HAP-1 (cell line): ENCODE data around the gene PTOV1.

Experiments
- DNase-seq, 2 experiments: peaks; one replicate each; pipeline ENCODE4 v3.0.0-alpha.2; 2016 to 2020; ENCODE audit warnings: low spot score in 2 of 2
- H3K27me3 ChIP-seq: fragments of 250-450 bp; sonication (Bioruptor Pico); 2 replicates; pipeline ENCODE4 v1.5.1; 2020; ENCODE audit warnings: low read depth, mild to moderate bottlenecking, moderate library complexity
- H3K36me3 ChIP-seq: fragments of 250-450 bp; sonication (Bioruptor Pico); replicated peaks from 2 replicates; pipeline ENCODE4 v1.5.1; 2020; ENCODE audit warnings: mild to moderate bottlenecking
- H3K4me1 ChIP-seq: fragments of 250-450 bp; sonication (Bioruptor Pico); 2 replicates; pipeline ENCODE4 v1.5.1; 2020; ENCODE audit warnings: mild to moderate bottlenecking
- H3K4me3 ChIP-seq: fragments of 250-450 bp; sonication (Bioruptor Pico); 2 replicates; pipeline ENCODE4 v1.5.1; 2020; ENCODE audit warnings: mild to moderate bottlenecking, moderate library complexity
- H3K9me3 ChIP-seq: fragments of 250-450 bp; sonication (Bioruptor Pico); 2 replicates; pipeline ENCODE4 v1.5.1; 2020; ENCODE audit warnings: mild to moderate bottlenecking, moderate library complexity
- in situ Hi-C: fragments of 300-500 bp; cut with MboI; formaldehyde crosslinking; loops from 3 replicates; pipeline ENCODE4 v1.14.3; 2020; ENCODE audit warnings: low sequenced_read_pairs, inconsistent platforms, mixed read lengths

PTOV1 gene

GRCh38 chr19:49880162-49880869 is 29.4 kb downstream of the PTOV1 start:
- Histone ChIP-seq H3K4me3 (no peak overlapping the region), H3K27me3 (no peaks in the 10 kb centered on the region), H3K36me3 (peaks cover 42% of the 10 kb centered on the region), H3K4me1 (peaks cover 5% of the 10 kb centered on the region), H3K9me3 (no peaks in the 10 kb centered on the region)
- no peak for DNase-seq
- in situ Hi-C loops = no loop called here

- peaks cover 42% of the 10 kb centered on the region for H3K36me3 ChIP-seq
- H3K9me3 ChIP-seq = no peaks in the 10 kb centered on the region
- in situ Hi-C loops = no loop called here
- no peaks in the 10 kb centered on the region for H3K27me3 ChIP-seq
- H3K4me1 ChIP-seq = peaks cover 5% of the 10 kb centered on the region
- DNase-seq = no peak
- no peak overlapping the region for H3K4me3 ChIP-seq
These were observed 30.2 kb downstream of the PTOV1 start for GRCh38 chr19:49881186-49881585.

GRCh38 chr19:49881672-49882394 is 30.9 kb downstream of the PTOV1 start:
- H3K4me1 ChIP-seq = peaks cover 5% of the 10 kb centered on the region
- H3K4me3 ChIP-seq = no peak overlapping the region
- in situ Hi-C loops = no loop called here
- H3K9me3 ChIP-seq = no peaks in the 10 kb centered on the region
- DNase-seq = no peak
- H3K36me3 ChIP-seq = peaks cover 42% of the 10 kb centered on the region
- H3K27me3 ChIP-seq = no peaks in the 10 kb centered on the region

DNA sequence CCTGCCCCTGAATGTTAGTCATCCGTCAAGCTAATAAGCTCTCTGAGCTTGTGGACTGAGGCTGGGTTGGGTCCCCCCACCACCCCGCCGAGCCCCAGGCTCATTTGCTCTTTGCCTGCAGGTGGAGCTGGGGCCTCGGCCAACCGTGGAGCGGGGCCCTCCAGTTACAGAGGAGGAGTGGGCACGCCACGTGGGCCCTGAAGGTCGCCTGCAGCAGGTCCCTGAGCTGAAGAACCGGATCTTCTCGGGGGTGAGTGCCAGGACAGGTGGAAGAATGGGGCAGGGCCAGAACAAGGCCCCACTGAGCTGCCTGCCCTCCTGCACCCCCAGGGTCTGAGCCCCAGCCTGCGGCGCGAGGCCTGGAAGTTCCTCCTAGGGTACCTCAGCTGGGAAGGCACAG is 31.7 kb downstream of the PTOV1 start:
- H3K36me3 ChIP-seq = peaks cover 42% of the 10 kb centered on the region
- H3K4me1 ChIP-seq = peaks cover 5% of the 10 kb centered on the region
- H3K4me3 ChIP-seq = no peak overlapping the region
- no peaks in the 10 kb centered on the region for H3K9me3 ChIP-seq
- no peak for DNase-seq
- no peaks in the 10 kb centered on the region for H3K27me3 ChIP-seq
- in situ Hi-C loops = no loop called here

DNA sequence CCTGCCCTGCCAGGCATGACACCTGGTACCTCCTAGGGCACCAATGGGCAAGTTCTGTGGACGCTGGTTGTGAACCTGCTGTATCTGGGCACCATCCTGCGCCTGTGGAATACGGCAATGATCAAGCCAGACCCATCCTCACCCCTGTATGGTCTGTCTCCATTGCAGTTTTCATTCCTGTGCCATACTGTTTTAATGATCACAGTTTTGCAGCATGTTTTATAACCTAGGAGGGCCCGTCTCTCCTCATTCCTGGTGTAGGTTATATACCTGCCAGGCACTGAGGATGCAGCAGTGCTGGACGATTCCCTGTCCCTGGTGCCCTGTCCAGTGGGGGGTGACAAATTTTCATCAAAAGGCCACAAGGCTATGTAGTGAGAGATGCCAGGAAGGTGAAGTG is 32.1 kb downstream of the PTOV1 start:
- DNase-seq = no peak
- peaks cover 42% of the 10 kb centered on the region for H3K36me3 ChIP-seq
- H3K4me3 ChIP-seq = no peak overlapping the region
- H3K27me3 ChIP-seq = no peaks in the 10 kb centered on the region
- peaks cover 5% of the 10 kb centered on the region for H3K4me1 ChIP-seq
- in situ Hi-C loops = no loop called here
- no peaks in the 10 kb centered on the region for H3K9me3 ChIP-seq

DNA sequence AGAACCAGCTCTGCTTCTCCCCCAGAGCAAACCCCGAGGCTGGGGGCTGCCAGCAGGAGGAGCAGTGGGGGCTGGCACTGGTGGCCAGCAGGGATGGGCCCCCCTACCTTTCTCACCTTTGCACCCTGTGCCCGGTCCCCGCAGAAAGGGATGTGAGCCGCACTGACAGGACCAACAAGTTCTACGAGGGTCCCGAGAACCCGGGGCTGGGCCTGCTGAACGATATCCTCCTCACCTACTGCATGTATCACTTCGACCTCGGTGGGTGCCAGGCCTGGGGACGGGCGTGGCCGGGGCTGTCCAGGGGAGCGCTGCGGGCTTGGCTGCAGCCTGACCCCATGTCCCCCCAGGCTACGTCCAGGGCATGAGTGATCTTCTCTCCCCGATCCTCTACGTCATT is 33.1 kb downstream of the PTOV1 start:
- Histone ChIP-seq H3K4me3 (no peak overlapping the region), H3K27me3 (no peaks in the 10 kb centered on the region), H3K36me3 (peaks cover 42% of the 10 kb centered on the region), H3K9me3 (no peaks in the 10 kb centered on the region), H3K4me1 (no peaks in the 10 kb centered on the region)
- DNase-seq = no peak
- in situ Hi-C loops = no loop called here

GRCh38 chr19:49884760-49885159 is 33.8 kb downstream of the PTOV1 start:
- H3K9me3 ChIP-seq = no peaks in the 10 kb centered on the region
- H3K36me3 ChIP-seq = peaks cover 42% of the 10 kb centered on the region
- no peaks in the 10 kb centered on the region for H3K4me1 ChIP-seq
- in situ Hi-C loops = no loop called here
- DNase-seq = no peak
- H3K27me3 ChIP-seq = no peaks in the 10 kb centered on the region
- H3K4me3 ChIP-seq = no peak overlapping the region

DNA sequence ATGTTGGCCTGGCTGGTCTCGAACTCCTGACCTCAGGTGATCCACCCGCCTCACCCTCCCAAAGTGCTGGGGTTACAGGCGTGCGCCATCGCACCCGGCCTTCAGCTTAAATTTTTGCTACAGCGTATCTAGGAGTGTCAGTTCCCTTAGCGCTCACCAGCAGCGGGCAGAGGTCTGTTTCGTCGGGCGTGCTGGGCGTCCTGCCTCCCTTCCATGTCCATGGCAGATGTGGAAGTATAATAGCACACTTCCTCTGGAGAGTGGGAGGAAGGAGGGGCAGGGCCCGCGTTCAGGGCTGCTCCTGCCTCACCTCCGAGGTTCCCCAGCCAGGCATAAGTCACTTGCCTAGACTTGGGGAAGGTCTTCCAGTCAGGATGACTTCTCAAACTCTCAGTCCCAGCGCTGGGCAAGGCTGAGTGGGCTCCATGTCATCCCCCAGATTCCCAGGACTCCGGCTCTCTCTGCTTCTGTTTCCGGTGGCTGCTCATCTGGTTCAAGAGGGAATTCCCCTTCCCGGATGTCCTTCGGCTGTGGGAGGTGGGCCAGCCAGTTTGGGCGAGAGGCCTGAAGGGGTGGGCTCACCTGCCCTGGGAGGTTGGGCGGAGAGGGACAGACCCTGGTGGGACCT is 36.2 kb downstream of the PTOV1 start:
- in situ Hi-C loops = no loop called here
- Histone ChIP-seq H3K9me3 (no peaks in the 10 kb centered on the region), H3K4me3 (no peak overlapping the region), H3K27me3 (no peaks in the 10 kb centered on the region), H3K36me3 (peaks cover 23% of the 10 kb centered on the region), H3K4me1 (no peaks in the 10 kb centered on the region)
- no peak for DNase-seq

GRCh38 chr19:49887665-49888509 is 36.9 kb downstream of the PTOV1 start:
- no peaks in the 10 kb centered on the region for H3K4me1 ChIP-seq
- no peak overlapping the region for H3K4me3 ChIP-seq
- peaks cover 15% of the 10 kb centered on the region for H3K36me3 ChIP-seq
- H3K9me3 ChIP-seq = no peaks in the 10 kb centered on the region
- H3K27me3 ChIP-seq = no peaks in the 10 kb centered on the region
- DNase-seq = no peak
- in situ Hi-C loops = no loop called here

DNA sequence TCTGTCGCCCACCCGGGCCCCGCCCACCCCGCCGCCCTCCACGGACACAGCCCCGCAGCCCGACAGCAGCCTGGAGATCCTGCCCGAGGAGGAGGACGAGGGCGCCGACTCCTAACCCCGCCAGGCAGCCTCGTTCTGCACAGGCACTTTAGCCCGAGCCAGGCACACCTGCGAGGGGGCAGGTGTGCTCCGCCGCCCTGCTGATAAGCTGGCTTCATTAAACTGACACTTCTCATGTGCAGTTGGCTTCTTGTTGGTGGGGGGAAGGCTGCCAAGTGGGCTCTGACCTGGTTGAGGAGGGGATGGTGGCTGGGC is 37.5 kb downstream of the PTOV1 start:
- Histone ChIP-seq H3K36me3 (peaks cover 11% of the 10 kb centered on the region), H3K4me3 (no peak overlapping the region), H3K9me3 (no peaks in the 10 kb centered on the region), H3K27me3 (no peaks in the 10 kb centered on the region), H3K4me1 (no peaks in the 10 kb centered on the region)
- DNase-seq = no peak
- in situ Hi-C loops = no loop called here

- no peak for DNase-seq
- Histone ChIP-seq H3K27me3 (no peaks in the 10 kb centered on the region), H3K4me3 (no peak overlapping the region), H3K4me1 (no peaks in the 10 kb centered on the region), H3K36me3 (peaks cover 7% of the 10 kb centered on the region), H3K9me3 (no peaks in the 10 kb centered on the region)
- in situ Hi-C loops = no loop called here
These were observed 38.2 kb downstream of the PTOV1 start for GRCh38 chr19:49889038-49889686.

DNA sequence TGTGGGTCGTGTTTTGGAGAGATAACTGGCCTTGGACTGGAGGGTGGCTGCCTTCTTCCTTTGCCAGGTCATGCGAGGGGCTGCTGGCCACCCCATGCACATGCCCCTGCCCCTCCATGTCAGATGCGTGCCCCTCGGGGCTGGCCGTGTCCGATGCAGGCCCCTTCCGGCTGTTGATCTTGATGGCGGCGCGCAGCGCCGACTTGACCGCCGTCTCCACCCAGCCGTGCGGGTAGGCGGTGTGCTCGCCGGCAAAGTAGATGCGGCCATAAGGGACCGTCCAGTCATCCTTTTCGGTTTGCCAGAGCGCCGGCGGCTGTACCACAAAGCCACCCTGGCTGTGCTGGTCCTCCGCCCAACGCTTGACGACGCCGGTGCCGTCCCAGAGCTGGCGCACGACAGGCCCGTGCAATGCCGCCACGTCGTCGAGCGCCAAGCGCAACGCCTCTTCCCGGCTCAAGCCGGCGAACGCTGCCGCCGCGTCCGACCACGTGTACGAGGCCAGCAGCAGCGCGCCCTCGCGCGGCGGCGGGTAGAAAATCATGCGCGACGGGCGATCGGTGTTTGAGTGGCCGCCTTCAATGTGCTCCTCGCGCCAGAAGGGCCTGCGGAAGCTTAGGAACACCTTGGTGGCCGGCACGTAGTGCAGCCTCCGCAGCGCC is 38.9 kb downstream of the PTOV1 start:
- Histone ChIP-seq H3K4me1 (no peaks in the 10 kb centered on the region), H3K4me3 (no peak overlapping the region), H3K36me3 (peaks cover under 1% of the 10 kb centered on the region), H3K9me3 (no peaks in the 10 kb centered on the region), H3K27me3 (no peaks in the 10 kb centered on the region)
- in situ Hi-C loops = no loop called here
- no peak for DNase-seq
